ENCODE results near the gene TRIM26.
"Not testable (repeated sequence)": the region's sequence is repeated elsewhere in the genome, so short reads cannot be mapped to it uniquely, and the experiment has no call there.

TRIM26 gene

GRCh38 chr6:30171677-30172471 is 41.3 kb downstream of the TRIM26 start:
- ATAC-seq: peak; percentile 26
- DNase-seq: peak; percentile 15

DNA sequence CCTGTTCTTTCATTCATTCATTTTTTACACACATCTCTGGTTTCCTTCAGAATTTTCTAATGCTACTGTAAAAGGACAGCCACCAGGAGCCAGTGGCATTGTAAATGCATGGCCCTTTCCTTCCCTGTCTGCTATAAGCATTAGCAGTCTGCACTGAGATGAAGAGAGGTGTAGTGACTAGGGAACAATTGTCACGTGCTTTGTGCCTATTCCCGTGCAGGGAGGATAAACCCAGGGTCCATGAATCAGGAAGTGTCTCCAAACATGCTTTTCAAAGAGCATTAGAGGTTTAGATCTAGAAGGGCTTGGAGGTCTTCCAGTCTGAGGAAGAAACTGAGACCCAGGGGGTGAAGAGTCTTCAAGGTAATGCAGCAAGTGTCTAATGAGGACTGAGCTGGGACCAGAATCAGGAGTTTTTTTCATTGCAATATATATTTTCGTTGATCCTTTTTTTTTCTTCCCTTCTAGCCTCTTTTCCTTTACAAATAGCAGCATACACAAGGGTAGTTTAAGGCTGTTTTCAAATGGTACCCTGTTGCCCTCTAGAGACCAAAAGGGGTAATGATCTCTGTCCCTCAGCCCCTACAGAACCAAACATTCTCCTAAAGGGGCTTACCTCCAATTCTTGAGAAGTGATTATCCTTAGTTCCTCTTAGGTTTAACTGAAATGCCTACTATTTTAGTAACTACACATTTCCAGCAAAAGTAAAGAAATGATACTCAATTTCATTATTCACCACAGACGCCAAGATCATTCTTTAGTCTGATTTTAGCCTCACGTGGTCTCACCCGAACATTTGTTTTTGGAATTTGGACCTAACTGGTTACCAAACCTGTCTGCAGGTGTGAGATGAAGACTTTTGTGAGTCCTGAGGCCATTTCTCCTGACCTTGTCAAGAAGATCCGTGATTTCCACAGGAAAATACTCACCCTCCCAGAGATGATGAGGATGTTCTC is 43.3 kb downstream of the TRIM26 start:
- DNase-seq (no peak), ATAC-seq (peak; percentile 77)

GRCh38 chr6:30168741-30169140 is 44.5 kb downstream of the TRIM26 start:
- ATAC-seq: no peak
- no peak for DNase-seq

DNA sequence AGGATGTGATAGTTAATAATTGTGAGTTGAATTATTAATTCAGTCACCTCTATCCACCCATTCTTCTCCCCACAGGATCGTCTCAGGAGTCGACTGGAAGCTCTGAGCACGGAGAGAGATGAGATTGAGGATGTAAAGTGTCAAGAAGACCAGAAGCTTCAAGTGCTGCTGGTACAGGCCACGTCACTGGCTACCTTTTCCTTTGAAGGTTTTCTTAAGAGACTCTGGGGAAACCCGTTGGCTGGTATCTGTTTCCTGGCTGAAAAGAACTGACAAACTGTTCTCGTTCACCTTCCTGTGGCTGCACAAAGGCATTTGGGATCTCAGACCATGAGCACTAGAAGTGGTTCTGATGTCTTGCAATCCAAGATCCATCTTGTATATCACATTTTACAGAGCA is 46.1 kb downstream of the TRIM26 start:
- ATAC-seq: no peak

GRCh38 chr6:30165238-30165637 is 48.0 kb downstream of the TRIM26 start:
- DNase-seq, ATAC-seq: not testable (repeated sequence)

More for the DNA sequence above, 46.1 kb downstream of the TRIM26 start:
- DNase-seq: no peak

DNA sequence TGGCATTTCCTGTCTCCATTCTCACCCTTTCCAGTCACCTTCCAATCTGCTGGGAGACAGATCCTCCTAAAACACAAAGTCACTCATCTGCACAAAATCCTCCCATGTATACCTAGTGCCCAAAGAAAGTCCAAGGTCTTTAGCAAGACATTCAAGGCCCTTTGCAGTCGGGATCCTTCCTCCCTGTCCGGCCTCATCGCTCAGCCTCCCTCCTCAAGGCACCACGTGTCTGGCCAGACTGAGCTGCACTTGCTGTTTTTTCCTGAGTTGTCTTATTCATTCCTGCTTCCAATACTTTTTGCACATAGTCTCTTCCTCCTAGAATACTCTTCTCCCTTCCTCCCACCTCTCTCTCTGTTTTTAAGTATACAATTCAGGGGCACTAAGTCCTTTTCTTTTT is 48.5 kb downstream of the TRIM26 start:
- DNase-seq (no peak), ATAC-seq (no peak)

GRCh38 chr6:30163918-30164654 is 49.1 kb downstream of the TRIM26 start:
- ATAC-seq: no peak

GRCh38 chr6:30163090-30163917 is 49.9 kb downstream of the TRIM26 start, which contains the start of gene TRIM15:
TSS of gene TRIM15 (plus strand) at chr6:30163546. CDS start at chr6:30163685, 139 bp downstream.
- DNase-seq (peak; percentile 62), ATAC-seq (peak; percentile 70)

More at GRCh38 chr6:30163918-30164654, 49.1 kb downstream of the TRIM26 start:
- no peak for DNase-seq

DNA sequence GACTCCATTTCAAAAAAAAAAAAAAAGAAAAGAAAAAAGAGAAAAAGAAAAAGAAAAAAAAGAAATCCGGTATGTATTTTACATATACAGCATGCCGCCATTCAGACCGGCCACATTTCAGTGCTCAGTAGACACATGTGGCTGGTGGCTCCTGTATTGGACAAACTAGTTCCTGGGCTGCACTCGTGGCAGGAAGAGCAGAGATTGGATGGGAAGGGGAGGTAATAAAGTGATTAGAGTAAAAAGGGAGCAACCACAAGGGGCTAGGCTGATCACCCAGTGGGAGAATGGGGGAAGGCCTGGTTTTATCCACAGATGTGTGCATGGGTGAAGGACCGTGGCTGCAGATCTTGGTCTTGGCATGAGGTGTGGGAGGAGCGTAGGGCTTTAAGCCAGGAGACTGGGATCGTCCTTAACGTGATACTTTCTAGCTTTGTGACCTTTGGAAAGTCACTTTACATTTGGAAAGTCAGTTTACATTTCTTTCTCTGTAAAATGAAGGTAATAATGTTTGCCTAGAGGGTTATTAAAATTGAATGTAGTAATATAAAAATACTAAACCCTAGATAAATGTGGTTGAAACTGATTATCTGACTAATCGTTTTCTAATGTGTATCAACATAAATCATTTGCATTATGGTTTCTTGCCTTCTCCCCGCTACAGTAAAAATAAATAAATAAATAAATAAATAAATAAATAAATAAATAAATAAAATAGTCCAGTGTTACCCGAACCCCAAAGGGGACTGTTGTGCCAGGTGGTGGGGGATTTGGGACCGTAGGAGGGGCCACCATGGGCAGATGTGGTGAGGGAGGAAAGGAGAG is 50.7 kb downstream of the TRIM26 start:
- DNase-seq: no peak
- ATAC-seq: no peak

DNA sequence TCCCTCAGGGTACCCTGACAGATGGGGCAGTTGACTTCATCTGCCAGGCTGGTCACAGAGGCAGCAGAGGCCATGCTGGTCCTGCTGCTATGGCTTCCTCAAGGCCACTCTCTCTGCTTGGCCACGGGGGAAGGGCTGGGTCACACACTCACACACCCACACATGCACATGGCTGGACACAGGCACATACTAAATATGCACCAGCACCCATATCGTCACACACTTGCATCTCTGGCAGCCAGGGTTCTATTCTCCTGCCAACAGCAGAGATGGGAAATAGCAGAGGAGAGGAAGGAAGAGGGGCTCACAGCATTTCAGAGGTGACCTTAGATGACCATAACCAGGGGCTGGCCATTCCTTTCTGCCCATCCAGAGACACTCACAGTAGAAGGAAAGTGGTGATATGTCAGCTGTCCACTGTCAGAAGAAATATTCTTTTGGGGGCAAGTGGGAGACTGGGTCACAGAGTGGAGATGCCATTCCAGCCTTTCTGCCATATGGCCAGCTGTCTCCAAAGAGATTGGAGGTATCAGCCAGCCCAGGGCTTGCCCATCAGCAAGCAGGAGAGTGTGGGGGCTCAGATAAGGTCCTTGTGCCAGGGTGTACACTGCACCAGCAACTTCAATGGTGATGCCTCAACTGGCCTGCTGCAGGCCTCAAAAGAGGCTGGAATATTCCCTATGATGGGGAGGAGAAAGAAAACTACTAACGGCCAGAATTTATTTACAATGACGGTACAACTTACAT is 52.2 kb downstream of the TRIM26 start, which contains the start of gene TRIM10:
TSS of gene TRIM10 (minus strand) at position 427 of the 747 bp plus-strand sequence. CDS start at position 74, 353 bp downstream.
- DNase-seq (no peak), ATAC-seq (no peak)

DNA sequence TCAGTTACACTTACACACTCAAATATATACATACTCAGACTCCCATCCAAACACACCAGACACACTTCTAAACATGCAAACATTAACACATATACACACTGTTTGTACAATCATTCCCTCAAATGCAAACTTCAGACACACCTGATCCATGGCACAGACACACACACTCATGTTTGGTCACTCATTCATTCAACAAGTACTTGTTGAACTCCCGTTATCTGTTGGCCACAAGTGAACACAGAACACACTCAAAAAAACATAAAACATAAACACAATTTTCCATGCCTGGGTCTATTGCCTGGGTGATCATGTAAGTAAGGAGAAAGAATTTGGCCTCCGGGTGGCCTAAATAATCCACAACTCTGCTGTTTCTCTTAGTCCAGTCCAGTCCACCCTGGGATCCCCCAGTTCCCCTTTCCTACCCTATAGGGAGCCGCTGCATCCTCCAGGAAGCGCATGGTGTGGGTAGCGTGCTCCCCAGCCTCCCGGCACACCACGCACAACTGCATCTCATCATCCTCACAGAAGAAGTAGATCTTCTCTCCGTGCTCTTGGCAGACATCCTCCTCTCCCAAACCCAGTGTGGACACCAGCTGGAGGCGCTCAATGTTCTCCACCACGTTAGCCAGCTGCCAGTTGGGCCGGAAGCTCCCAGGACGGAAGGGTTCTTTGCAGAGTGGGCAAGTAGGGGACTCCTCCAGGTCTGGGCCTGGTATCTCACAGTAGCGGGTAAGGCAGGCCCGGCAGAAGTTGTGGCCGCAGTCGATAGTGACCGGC is 53.0 kb downstream of the TRIM26 start:
- DNase-seq: no peak
- no peak for ATAC-seq

GRCh38 chr6:30158475-30159040 is 54.6 kb downstream of the TRIM26 start:
- ATAC-seq (peak; percentile 33), DNase-seq (no peak)

DNA sequence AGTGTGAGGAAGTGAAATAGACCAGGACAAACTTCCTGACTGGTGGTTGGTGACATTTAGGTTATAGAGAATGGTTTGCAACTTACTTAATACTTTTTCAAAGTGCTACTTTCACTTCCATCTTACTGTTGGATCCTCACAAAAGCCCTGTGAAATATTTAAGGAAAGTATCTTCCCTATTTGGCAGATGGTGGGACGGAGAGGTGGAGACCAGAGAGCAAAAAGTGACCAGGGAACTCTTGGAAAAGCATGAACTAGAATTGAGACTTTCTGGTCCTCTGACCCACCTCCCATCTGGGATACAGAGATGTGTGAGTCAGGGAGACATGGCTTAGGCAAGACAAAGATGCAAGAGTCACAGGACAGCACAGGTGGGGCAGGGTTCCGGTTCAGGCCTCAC is 55.2 kb downstream of the TRIM26 start:
- no peak for DNase-seq
- ATAC-seq: no peak

GRCh38 chr6:30157581-30157980 is 55.6 kb downstream of the TRIM26 start:
- no peak for DNase-seq
- ATAC-seq: no peak

DNA sequence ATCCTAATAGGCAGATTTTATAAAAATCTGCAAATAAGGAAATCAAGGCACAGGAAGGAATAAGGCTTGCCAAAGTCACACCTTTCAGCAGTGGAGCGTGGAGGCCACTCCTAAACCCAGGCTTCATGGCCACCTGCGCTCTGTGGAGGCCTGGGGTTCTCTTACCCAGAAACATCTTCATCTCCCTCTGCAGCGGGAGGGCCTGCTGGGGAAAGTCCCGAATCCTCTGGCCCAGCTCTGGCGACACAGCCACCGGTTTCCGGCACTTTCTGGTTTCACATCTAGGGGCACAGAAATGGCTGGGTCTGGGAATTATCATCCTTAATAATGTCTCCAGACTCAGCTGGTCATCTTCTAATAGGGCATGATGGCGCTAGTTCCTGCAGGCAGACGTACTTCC is 56.4 kb downstream of the TRIM26 start:
- DNase-seq: no peak
- ATAC-seq: no peak

GRCh38 chr6:30156262-30156599 is 57.0 kb downstream of the TRIM26 start:
- ATAC-seq: no peak

GRCh38 chr6:30155520-30156261 is 57.5 kb downstream of the TRIM26 start:
- DNase-seq (no peak), ATAC-seq (no peak)

More at GRCh38 chr6:30156262-30156599, 57.0 kb downstream of the TRIM26 start:
- no peak for DNase-seq

All from stimulated activated naive CD8-positive, alpha-beta T cell treated with anti-CD3 and anti-CD28 coated beads, Interleukin-15, Interleukin-2, amounts not matched to agents 100 U/mL and 50 U/mL, for 24 hours (primary cell).